OCI-LY3 (cell line): ENCODE results near the gene EHMT1.

ENCODE experiments used
- H2AFZ ChIP-seq: fragments of 200-600, 300-600 bp; shearing (Covaris generic); 2 replicates; pipeline ENCODE4 v1.6.0; 2014; ENCODE audit warnings: antibody characterized with exemption, low read depth, low read length
- H3K27ac ChIP-seq: fragments of 200-600, 300-600 bp; sonication (generic); 2 replicates; pipeline ENCODE4 v1.5.1; 2014; ENCODE audit warnings: mild to moderate bottlenecking, low read length, moderate library complexity, mixed read lengths
- H3K27me3 ChIP-seq: fragments of 200-600, 300-600 bp; sonication (generic); 2 replicates; pipeline ENCODE4 v1.6.1; 2014; ENCODE audit warnings: low read depth, low read length, mixed read lengths
- H3K36me3 ChIP-seq: fragments of 200-600, 300-600 bp; sonication (generic); replicated peaks from 2 replicates; pipeline ENCODE3; 2014; ENCODE audit warnings: low read depth, low read length, mixed read lengths
- H3K4me1 ChIP-seq: fragments of 300-600, 200-600 bp; sonication (generic); 2 replicates; pipeline ENCODE4 v1.6.1; 2014; ENCODE audit warnings: low read length, mixed read lengths
- H3K4me2 ChIP-seq: fragments of 200-600, 300-600 bp; sonication (generic); 2 replicates; pipeline ENCODE4 v1.6.1; 2014; ENCODE audit warnings: low read length, mixed read lengths
- H3K4me3 ChIP-seq: fragments of 300-600, 200-600 bp; sonication (generic); 2 replicates; pipeline ENCODE4 v1.5.1; 2014; ENCODE audit warnings: antibody characterized with exemption, mild to moderate bottlenecking, low read length, moderate library complexity
- H3K79me2 ChIP-seq: fragments of 300-600, 200-600 bp; shearing (Covaris generic); 2 replicates; pipeline ENCODE4 v1.6.1; 2014; ENCODE audit warnings: mild to moderate bottlenecking, low read length, mixed read lengths
- H3K9ac ChIP-seq: fragments of 300-600, 200-600 bp; shearing (Covaris generic); 2 replicates; pipeline ENCODE4 v1.6.0; 2014; ENCODE audit warnings: mild to moderate bottlenecking, low read length, moderate library complexity
- H3K9me3 ChIP-seq: fragments of 200-600, 300-600 bp; shearing (Covaris generic); 2 replicates; pipeline ENCODE4 v1.6.1; 2014; ENCODE audit warnings: low read length, mixed read lengths; ENCODE audit not compliant: insufficient read depth
- H4K20me1 ChIP-seq: fragments of 200-600, 300-600 bp; sonication (generic); 2 replicates; pipeline ENCODE4 v1.6.1; 2016; ENCODE audit warnings: low read length, mixed read lengths; ENCODE audit not compliant: insufficient read depth
- EZH2phosphoT487 ChIP-seq: fragments of 200-600 bp; shearing (Covaris generic); IDR thresholded peaks from 2 replicates; pipeline ENCODE4 v1.6.1; 2018; ENCODE audit warnings: antibody characterized with exemption, mixed run types, low read depth
- TF ChIP-seq, protein P1 (sequence below): fragments of 200-600, 300-600 bp; sonication (generic); IDR thresholded peaks from 2 replicates; pipeline ENCODE4 v1.5.1; 2014; ENCODE audit warnings: antibody characterized with exemption, low read length, low read depth

EHMT1 gene

GRCh38 chr9:137666955-137667670, 48.3 kb downstream of the EHMT1 start:
- no peak overlapping the region for H3K27ac ChIP-seq
- H3K9ac ChIP-seq = no peak overlapping the region
- TF ChIP-seq, protein P1, sequence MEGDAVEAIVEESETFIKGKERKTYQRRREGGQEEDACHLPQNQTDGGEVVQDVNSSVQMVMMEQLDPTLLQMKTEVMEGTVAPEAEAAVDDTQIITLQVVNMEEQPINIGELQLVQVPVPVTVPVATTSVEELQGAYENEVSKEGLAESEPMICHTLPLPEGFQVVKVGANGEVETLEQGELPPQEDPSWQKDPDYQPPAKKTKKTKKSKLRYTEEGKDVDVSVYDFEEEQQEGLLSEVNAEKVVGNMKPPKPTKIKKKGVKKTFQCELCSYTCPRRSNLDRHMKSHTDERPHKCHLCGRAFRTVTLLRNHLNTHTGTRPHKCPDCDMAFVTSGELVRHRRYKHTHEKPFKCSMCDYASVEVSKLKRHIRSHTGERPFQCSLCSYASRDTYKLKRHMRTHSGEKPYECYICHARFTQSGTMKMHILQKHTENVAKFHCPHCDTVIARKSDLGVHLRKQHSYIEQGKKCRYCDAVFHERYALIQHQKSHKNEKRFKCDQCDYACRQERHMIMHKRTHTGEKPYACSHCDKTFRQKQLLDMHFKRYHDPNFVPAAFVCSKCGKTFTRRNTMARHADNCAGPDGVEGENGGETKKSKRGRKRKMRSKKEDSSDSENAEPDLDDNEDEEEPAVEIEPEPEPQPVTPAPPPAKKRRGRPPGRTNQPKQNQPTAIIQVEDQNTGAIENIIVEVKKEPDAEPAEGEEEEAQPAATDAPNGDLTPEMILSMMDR = no peak
- no peak for TF ChIP-seq EZH2phosphoT487
- H3K27me3 ChIP-seq = no peaks in the 10 kb centered on the region
- H2AFZ ChIP-seq = no peak overlapping the region
- peaks cover 39% of the 10 kb centered on the region for H4K20me1 ChIP-seq
- no peak overlapping the region for H3K4me2 ChIP-seq
- H3K4me1 ChIP-seq = no peaks in the 10 kb centered on the region
- H3K36me3 ChIP-seq = peaks cover 6% of the 10 kb centered on the region
- H3K79me2 ChIP-seq = peaks cover 85% of the 10 kb centered on the region
- H3K4me3 ChIP-seq = no peak overlapping the region
- no peaks in the 10 kb centered on the region for H3K9me3 ChIP-seq

DNA sequence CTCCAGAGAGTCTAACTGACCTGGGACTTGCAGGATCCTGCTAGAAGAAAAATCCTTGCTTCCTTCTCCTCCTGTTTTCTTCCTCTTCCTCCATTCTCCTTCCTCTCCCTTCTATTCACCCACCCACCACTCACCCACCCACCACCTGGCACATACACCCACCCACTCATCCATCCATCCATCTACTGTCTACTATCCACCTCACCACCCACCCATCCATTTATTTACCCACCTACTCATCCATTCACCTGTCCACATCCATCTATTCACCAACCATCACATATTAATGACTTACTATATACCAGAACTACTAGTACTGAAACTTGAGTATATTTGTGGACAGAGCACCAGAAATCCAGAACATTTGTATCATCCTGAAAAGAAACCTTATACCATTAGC, 49.4 kb downstream of the EHMT1 start:
- Histone ChIP-seq H3K27me3 (no peaks in the 10 kb centered on the region), H4K20me1 (peaks cover 48% of the 10 kb centered on the region), H3K36me3 (peaks cover 6% of the 10 kb centered on the region), H2AFZ (no peak overlapping the region), H3K9ac (no peak overlapping the region), H3K79me2 (peaks cover 87% of the 10 kb centered on the region), H3K4me1 (peaks cover 10% of the 10 kb centered on the region), H3K27ac (no peak overlapping the region), H3K9me3 (no peaks in the 10 kb centered on the region), H3K4me3 (no peak overlapping the region), H3K4me2 (no peak overlapping the region)
- TF ChIP-seq EZH2phosphoT487 = no peak
- TF ChIP-seq, protein P1 = no peak

DNA sequence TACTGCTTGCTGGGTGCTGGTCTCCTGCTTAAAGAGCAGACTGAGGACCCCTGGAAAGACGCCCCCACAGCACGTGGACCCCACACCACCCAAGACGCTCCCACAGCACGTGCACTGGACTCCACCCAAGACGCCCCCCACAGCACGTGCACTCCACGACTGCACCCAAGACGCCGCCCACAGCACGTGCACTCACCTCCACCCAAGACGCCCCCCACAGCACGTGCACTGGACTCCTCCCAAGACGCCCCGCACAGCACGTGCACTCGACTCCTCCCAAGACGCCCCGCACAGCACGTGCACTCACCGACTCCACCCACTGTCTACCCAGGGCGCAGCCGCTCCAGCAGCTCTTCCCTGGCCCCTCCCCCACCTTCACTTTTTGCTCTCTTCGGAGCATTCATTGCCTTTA, 50.5 kb downstream of the EHMT1 start:
- Histone ChIP-seq H3K9me3 (no peaks in the 10 kb centered on the region), H3K4me2 (no peak overlapping the region), H3K79me2 (peaks cover 87% of the 10 kb centered on the region), H3K27me3 (no peaks in the 10 kb centered on the region), H3K4me3 (no peak overlapping the region), H3K4me1 (peaks cover 15% of the 10 kb centered on the region), H4K20me1 (peaks cover 55% of the 10 kb centered on the region), H3K36me3 (peaks cover 3% of the 10 kb centered on the region), H2AFZ (no peak overlapping the region), H3K27ac (no peak overlapping the region), H3K9ac (no peak overlapping the region)
- TF ChIP-seq, protein P1 = no peak
- no peak for TF ChIP-seq EZH2phosphoT487

DNA sequence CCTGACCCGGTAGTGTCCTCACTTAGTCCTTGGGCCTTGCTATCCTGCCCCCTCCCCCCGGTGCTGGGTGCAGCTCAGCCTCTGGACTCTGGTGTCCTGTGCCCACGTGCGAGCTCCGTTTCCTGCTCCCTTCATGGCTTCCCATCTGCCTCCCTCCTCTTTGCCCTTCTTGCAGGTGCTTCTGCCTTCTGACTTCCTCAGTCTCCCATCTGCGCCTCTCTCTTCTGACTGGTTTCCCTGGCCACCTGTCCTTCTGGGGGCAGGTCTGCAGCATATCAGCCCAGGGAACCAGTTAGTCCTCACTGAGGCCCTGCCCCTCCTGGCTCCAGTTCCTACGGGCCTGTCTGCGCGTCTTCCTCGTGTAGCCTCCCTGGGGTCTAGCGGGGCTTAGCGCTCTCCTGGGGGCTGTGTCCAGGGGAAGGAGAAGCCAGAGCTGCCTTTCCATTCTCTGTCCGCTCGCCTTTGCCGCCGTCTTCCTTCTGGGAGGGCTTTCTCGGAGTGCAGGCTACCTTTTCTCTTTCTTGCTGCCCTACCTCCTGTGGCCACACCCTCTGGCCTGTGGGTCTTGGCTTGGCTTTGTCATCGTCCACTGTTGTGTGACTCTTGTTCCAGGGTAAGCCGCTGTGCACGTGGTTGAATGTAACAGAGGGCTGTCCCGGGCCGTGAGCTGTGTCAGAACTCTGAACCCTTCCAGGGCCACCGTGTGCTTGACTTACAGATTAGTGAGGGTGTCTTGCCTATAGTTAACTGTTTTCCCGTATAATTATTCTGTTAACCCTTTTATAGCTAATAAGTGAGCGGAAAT, 51.8 kb downstream of the EHMT1 start:
- H3K4me2 ChIP-seq = no peak overlapping the region

More for the DNA sequence above, 51.8 kb downstream of the EHMT1 start:
- H3K9me3 ChIP-seq = no peaks in the 10 kb centered on the region
- H2AFZ ChIP-seq = no peak overlapping the region
- no peak overlapping the region for H3K9ac ChIP-seq
- no peak overlapping the region for H3K4me3 ChIP-seq
- H3K36me3 ChIP-seq = peaks cover 3% of the 10 kb centered on the region
- H3K79me2 ChIP-seq = peaks cover 83% of the 10 kb centered on the region
- H3K27me3 ChIP-seq = no peaks in the 10 kb centered on the region
- TF ChIP-seq, protein P1 = no peak
- no peak for TF ChIP-seq EZH2phosphoT487
- H3K27ac ChIP-seq = no peak overlapping the region
- peaks cover 55% of the 10 kb centered on the region for H4K20me1 ChIP-seq
- peaks cover 15% of the 10 kb centered on the region for H3K4me1 ChIP-seq
